Measurements from ENCODE around the gene NUBP2.

The NUBP2 gene

DNA sequence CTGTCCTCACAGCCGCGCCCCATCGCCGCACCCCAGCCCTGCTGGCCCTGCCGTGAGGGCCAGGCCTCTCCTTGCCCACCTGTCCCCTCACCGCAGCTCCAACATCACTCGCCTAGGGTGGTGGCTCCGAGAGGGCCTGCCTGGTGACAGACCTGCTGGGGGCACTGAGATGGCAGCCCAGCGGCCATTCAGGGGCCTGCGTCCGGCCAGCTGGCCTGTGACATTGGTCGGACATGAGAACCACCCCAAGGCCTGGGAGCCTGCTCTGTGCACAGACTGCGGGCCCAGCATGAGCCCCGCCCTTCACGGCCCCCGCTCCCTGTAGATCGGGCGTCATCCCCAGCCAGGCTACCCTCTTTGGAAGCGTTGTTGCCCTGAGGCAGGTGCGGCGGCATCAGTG, 23.2 kb upstream of the NUBP2 start:
- no peak for FAIRE-seq

- no peak for FAIRE-seq
Observed at GRCh38 chr16:1760911-1761310, 21.8 kb upstream of the NUBP2 start.

GRCh38 chr16:1761751-1762150, 21.0 kb upstream of the NUBP2 start:
- no peak for FAIRE-seq

DNA sequence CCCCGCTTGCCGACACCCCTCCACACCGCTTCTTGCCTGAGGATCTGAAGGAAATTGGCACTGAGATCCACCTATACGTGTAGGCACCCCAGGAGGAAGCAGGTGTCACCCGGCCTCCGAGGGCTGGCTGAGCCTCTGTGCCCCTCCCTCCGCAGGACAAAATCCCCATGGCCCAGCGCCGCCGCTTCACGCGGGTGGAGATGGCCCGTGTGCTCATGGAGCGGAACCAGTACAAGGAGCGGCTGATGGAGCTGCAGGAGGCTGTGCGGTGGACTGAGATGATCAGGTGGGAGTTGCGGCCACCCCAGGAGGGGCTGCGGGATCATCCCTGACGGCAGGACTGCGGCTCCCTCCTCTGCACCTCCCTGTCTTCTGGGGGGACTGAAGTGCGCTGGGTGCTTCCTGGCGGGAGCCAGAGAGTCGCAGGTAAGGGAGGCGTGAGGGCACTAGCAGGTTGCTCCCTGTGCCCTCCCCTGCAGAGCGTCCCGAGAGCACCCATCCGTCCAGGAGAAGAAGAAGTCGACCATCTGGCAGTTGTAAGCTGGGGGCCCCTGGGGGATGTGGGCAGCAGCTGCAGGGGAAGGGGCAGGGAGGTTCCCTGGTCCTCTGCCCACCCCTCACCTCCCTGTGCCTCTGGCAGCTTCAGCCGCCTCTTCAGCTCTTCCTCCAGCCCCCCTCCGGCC, 20.4 kb upstream of the NUBP2 start:
- FAIRE-seq = no peak

- FAIRE-seq = no peak
Observed at GRCh38 chr16:1762879-1763520, 19.8 kb upstream of the NUBP2 start.

DNA sequence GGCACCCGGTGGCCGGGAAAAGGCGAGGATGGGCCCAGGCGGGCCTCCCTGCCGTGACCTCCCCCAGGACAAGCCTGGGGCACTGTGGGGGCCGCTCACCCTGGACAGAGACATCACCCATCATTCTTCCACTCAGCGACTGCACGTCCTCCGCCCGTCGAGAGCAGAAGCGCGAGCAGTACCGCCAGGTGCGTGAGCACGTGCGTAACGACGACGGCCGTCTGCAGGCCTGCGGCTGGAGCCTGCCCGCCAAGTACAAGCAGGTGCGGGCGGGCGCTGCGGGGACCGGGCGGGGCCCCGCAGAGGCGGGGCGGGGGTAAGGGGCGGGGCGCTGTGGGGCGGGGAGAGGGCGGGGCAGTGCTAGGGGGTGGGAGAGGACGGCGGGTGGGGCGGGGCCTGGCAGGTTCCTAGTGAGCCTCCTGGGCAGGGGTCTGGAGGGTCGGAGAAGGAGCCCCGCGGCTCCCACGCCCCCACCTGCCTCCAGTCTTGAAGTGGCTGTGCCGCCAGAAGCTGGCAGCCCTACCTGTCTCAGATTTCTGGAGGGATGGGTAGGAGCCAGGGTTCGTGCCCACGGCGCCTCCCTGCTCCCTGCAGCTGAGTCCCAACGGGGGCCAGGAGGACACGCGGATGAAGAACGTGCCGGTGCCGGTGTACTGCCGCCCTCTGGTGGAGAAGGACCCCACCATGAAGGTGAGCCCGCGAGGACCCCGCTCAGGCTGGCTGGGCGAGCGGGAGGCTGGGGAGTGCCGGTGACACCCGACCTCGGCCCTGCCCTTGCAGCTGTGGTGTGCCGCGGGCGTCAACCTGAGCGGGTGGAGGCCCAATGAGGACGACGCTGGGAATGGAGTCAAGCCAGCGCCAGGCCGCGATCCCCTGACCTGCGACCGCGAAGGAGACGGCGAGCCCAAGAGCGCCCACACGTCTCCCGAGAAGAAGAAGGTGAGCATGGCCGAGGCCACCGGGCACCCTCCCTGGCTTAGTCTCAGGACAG, 18.9 kb upstream of the NUBP2 start:
- no peak for FAIRE-seq

GRCh38 chr16:1764971-1765370, 17.8 kb upstream of the NUBP2 start:
- FAIRE-seq = no peak

- no peak for FAIRE-seq
Observed at GRCh38 chr16:1765826-1766225, 16.9 kb upstream of the NUBP2 start.

- no peak for FAIRE-seq
Observed at GRCh38 chr16:1766231-1766630, 16.5 kb upstream of the NUBP2 start.

- FAIRE-seq = no peak
Observed at GRCh38 chr16:1766701-1767100, 16.1 kb upstream of the NUBP2 start.

GRCh38 chr16:1767116-1767994, 15.4 kb upstream of the NUBP2 start:
- no peak for FAIRE-seq

DNA sequence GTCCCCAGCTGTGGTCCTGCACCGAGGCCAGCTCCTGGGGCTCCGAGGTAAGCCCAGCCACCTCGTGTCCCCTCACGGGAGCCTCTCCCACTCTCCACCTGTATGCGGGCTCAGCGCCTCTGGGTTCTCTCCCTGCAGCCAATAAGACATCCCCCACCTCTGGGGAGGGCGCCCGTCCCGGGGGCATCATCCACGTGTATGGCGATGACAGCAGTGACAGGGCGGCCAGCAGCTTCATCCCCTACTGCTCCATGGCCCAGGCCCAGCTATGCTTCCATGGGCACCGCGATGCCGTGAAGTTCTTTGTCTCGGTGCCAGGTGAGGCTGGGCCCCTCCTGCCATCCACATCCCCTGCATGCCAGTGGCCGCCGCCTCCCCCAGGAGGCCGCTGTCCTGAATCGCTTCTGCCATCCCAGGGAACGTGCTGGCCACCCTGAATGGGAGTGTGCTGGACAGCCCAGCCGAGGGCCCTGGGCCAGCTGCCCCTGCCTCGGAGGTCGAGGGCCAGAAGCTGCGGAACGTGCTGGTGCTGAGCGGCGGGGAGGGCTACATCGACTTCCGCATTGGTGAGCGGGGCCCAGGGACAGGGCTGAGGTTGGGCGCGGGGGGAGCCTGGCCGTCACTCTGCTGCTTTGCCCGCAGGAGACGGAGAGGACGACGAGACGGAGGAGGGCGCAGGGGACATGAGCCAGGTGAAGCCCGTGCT, 14.5 kb upstream of the NUBP2 start:
- no peak for FAIRE-seq

DNA sequence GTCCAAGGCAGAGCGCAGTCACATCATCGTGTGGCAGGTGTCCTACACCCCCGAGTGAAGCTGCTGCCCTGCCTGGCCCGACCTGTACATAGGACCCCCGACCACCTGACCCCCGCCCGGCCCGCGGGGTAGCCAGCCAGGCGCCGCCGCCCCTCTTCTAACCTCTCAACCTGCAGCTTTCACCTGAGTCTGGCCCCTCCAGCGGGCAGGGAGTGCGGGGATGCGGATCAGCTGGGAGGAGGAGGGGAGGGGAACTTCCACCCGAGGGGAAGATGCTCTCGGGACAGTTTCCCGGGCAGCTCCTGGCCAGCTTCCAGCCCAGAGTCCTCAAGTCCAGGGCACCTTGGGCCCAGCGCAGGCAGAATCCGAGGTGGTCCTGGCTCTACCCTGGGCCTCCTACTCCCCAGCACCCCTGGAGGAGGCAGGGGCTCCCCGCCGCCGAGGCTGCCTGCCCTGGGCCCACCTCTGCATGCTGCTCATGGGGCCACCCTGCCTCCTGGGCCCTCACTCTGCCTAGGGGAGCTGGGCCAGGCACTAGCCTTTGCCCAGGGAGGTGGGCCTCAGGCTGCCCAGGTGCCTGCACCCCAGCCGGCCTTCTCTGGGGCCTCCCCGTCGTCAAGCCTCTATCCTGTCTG, 13.9 kb upstream of the NUBP2 start:
- FAIRE-seq = no peak

DNA sequence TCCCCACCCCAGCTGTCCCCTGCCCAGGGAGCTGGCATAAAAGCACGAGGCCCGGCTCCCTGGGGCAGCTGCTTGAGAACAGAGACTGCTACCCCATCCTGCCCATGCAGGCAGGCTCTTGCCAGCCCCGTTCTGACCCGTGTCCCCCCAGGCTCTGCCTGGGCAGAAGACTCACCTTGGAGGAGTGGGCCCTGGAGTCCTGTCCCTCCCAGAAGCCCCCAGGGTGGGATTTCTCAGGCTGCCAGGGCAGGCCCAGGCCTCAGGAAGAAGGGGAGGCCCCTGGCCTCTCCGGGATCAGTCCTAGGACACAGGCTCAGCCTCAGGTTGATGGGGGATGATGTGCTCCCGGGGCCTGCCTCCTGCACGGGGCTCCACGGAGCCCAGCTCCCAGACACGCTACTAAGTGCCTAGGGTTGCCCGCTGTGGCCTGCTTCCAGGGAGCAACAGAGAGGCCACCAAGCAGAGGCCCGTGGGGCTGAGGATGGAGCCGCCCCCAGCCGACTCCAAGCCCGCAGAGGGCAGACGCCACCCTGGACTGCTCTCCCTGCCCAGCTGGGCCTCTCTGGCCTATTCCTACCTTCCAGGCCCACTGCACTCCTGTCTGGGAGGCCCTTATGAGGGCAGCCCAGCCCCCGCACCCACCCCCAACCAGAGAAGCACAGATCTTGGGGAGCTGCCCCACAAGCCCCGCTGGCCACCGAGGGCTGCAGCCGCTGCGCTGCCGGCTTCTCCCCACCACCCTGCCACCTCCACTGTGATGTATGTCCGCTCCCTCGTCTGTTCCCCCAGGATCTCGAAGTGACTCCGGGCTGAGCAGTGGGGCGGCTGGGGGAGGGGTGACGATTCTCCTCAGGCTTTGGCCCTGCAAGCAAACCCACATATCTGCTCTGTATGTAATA, 13.1 kb upstream of the NUBP2 start:
- no peak for FAIRE-seq

DNA sequence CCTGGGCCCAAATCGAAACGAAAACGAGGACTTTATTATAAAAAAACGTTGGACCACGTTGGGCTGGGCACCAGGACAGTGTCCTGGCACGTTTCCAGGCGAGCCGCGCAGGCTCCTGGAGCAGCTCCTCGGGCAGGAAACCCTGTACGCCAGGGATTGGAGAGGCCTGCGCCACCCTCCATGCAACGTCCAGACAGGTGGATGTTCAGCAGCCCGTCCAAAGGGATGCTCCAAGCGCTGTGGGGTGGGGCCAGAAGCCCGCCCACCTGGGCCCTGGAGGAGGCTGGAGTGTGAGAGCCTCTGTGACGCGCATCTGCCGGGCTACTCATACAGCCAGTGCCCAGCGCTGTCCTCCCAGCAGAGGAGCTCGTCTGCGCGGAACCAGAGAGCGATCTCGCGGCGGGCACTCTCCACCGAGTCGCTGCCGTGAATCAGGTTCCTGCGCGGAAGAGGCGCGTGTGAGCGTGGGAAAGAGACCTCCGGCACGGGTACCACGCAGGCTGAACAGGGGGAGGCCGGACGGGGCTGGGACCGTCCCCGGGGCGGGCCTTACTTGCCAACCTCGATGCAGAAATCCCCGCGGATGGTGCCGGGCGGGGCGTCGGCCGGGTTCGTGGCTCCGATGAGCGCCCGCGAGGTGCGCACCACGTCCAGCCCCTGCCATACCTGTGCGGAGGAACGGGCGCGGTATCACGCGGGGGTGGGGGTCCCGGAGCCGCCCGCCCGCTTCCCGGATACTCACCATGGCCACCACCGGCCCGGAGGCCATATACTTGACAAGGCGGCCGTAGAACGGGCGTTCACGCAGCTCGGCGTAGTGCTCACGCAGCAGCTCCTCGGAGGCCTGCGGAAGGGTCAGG, 12.2 kb upstream of the NUBP2 start:
- FAIRE-seq = no peak

DNA sequence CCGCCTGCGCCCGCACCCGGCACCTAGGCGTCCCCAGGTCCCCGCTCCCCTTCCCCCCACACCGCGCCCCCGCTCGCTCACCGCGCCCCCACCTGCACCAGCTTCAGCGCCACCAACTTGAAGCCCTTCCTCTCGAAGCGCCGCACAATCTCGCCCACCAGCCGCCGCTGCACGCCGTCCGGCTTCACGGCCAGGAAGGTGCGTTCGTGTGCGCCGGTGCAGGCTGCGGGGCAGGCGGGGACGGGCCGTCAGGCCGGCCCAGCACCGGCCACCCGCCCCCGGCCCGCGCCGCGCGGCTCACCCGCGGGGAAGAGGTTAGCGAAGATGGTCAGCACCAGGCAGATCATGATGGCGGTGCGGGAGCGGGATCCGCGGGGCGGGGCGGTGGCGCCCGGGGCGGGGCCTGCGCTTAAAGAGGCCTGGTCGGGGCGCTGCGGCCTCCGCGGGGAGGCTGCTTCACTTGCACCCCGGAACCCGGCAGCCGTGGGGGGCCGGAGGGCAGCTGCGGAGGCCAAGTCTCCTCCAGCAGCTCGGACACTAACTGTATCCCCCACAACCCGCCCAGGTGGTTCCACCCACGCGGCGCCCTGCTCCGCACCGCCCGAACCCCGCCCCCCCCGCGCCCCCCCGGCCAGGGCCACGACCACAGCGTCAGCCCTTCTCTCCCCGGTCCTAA, 11.4 kb upstream of the NUBP2 start, which contains the start of gene NME3:
Gene NME3, minus strand, starts transcription at position 356 of the 676 bp plus-strand sequence. Its CDS starts 9 bp downstream, at position 347.
- FAIRE-seq = no peak

DNA sequence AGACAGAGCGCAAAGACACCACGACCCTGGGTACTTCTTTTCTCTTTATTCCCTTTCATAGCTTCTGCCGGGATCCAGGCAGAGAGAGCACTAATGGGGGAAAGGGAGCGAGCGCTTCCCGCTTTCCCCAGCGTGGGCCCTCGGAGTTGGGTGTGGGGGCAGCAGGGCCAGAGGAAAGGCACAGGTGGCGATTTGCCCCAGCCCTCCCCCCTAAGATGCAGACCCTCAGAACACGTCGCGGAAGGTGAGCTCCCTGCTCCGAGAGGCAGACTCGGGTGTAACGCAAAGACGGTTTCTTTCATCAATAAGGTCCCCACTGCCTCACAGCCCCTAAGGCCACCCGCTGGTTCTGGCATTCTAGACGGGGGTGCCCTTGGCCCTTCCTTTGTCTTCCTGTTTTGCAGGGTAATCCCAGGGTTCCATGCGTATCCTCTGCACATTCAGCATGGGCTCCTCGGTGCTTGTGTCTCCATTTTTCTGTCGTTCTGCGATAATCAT, 10.8 kb upstream of the NUBP2 start:
- no peak for FAIRE-seq

DNA sequence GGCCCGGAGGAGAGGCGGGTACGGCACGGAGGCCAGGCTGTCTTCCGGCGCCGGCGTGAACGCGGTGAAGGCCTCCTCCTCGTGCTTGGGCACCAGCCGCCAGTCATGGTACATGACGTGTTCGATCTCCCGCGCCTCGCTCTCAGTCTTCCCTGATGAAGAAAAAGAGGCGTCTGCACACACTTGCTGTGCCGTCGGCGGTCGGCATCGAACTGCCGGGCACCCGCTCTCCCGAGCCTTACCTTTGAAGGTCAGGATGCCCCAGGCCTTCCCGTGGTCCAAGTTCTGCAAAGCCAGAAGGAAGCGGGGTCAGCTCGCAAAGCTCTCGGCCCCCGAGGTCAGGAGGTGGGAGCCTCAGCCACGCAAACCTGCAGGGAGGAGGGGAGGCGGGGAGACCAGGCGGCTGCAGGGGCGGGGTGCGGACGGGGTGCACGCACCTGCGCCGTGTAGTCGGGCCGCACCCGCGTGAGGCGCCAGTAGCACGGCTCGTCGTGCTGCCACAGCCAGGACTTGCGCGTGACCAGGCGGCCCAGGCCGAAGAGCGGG, 10.3 kb upstream of the NUBP2 start, which contains the start of gene EME2:
Gene EME2, plus strand, starts transcription at position 449 of the 546 bp plus-strand sequence. CDS start 418 bp downstream, outside the sequence.
- FAIRE-seq = no peak

Measured in endometrium (tissue), 2 donors.